ENCODE data around the gene MALT1. TPM values are rescaled to one million over a fixed set of nuclear protein-coding genes. Genes with fewer than 3 reads are reported as not detected.
"Not testable (repeated sequence)": the region's sequence is repeated elsewhere in the genome, so short reads cannot be mapped to it uniquely, and the experiment has no call there.

The MALT1 gene
- total and polyA plus RNA-seq, 5 donors: 4.7 to 11.1 (median 9.7) TPM

GRCh38 chr18:58638441-58638840, 32.8 kb upstream of the MALT1 start:
- no peaks in the 10 kb centered on the region for H3K4me1 ChIP-seq (ENCODE audit: control insufficient read depth, insufficient read depth, low read length)
- no peak overlapping the region for H3K27ac ChIP-seq (ENCODE audit: low read length)
- DNase-seq (no peak), ATAC-seq (no peak)
- intact Hi-C loops (cut with DNase I): no loop called here
- 60% methylated on average over 2 of the region's 2 CpGs for WGBS
- H3K9me3 ChIP-seq (ENCODE audit: control insufficient read depth, low read length): no peaks in the 10 kb centered on the region
- H3K27me3 ChIP-seq (ENCODE audit: control insufficient read depth, insufficient read depth): no peaks in the 10 kb centered on the region
- no peak overlapping the region for H3K4me3 ChIP-seq (ENCODE audit: low read length)

DNA sequence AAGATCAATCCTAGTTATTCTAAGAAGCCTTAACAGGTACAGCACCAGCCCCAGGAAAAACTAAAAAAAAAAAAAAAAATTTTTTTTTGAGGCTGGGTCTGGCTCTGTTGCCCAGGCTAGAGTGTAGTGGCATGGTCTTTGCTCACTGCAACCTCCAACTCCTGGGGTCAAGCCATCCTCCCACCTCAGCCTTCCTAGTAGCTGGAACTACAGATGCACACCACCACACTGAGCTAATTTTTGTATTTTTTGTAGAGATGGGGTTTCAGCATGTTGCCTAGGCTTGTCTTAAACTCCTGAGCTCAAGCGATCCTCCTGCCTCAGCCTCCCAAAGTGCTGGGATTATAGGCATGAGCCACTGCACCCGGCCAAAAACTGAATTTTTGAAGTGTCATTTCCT, 32.0 kb upstream of the MALT1 start:
- no peaks in the 10 kb centered on the region for H3K9me3 ChIP-seq (ENCODE audit: control insufficient read depth, low read length)
- no peak for ATAC-seq
- 94% methylated on average over 2 of the region's 2 CpGs for WGBS
- no peaks in the 10 kb centered on the region for H3K27me3 ChIP-seq (ENCODE audit: control insufficient read depth, insufficient read depth)
- no peak overlapping the region for H3K4me3 ChIP-seq (ENCODE audit: low read length)
- intact Hi-C loops (cut with DNase I): no loop called here
- no peak overlapping the region for H3K27ac ChIP-seq (ENCODE audit: low read length)
- no peak for DNase-seq
- H3K4me1 ChIP-seq (ENCODE audit: control insufficient read depth, insufficient read depth, low read length): peaks cover 1% of the 10 kb centered on the region

GRCh38 chr18:58639751-58640427, 31.4 kb upstream of the MALT1 start:
- Histone ChIP-seq H3K27me3 (ENCODE audit: control insufficient read depth, insufficient read depth) (no peaks in the 10 kb centered on the region), H3K27ac (ENCODE audit: low read length) (no peak overlapping the region), H3K4me3 (ENCODE audit: low read length) (no peak overlapping the region), H3K9me3 (ENCODE audit: control insufficient read depth, low read length) (no peaks in the 10 kb centered on the region), H3K4me1 (ENCODE audit: control insufficient read depth, insufficient read depth, low read length) (peaks cover 1% of the 10 kb centered on the region)
- ATAC-seq: no peak
- no peak for DNase-seq
- intact Hi-C loops (cut with DNase I): no loop called here
- WGBS: 74% methylated on average over 5 of the region's 5 CpGs

DNA sequence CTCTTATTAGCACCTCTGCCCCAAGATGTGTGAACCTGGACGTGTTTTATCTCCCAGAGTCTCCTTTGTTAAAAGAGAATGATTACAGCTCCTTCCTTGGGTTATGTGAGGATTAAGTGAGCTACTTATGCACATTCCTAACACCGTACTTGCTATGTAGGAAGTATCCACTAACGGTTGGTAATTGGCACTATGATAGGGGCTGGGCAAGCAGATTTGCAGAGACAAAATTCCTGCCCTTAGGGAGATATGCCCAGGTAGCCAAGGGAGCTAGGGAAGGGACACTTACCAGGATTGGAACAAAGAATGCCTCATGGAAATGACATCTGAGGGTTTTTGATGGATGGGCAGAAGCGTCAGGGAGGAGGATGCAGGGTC, 30.8 kb upstream of the MALT1 start:
- 63% methylated on average over 4 of the region's 4 CpGs for WGBS
- intact Hi-C loops (cut with DNase I): no loop called here
- no peak overlapping the region for H3K4me3 ChIP-seq (ENCODE audit: low read length)
- no peaks in the 10 kb centered on the region for H3K9me3 ChIP-seq (ENCODE audit: control insufficient read depth, low read length)
- peaks cover 1% of the 10 kb centered on the region for H3K4me1 ChIP-seq (ENCODE audit: control insufficient read depth, insufficient read depth, low read length)
- no peak overlapping the region for H3K27ac ChIP-seq (ENCODE audit: low read length)
- no peaks in the 10 kb centered on the region for H3K27me3 ChIP-seq (ENCODE audit: control insufficient read depth, insufficient read depth)
- DNase-seq (no peak), ATAC-seq (no peak)

DNA sequence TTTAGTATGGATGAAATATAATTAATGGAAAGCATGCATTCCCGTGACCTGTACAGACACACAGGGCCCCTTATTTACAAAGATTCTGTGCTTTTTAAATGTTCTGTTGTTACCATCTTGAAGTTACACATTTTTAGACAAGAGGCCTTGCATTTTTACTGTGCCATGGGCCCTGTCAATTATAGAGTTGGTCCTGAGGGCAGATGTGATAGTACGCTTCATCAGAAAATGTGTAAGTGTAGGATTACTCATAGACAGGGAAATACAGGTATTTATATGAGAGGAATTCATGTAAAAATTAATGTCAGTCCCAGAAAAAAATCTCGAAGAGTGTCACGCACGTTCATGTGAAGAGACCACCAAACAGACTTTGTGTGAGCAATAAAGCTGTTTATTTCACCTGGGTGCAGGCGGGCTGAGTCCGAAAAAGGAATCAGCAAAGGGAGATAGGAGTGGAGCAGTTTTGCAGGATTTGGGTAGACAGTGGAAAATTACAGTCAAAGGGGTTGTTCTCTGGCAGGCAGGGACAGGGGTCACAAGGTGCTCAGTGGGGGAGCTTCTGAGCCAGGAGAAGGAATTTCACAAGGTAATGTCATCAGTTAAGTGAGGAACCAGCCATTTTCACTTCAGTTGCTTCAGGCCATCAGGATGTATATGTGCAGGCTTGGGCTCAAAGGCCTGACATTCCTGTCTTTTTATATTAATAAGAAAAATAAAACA, 30.2 kb upstream of the MALT1 start:
- Histone ChIP-seq H3K27me3 (ENCODE audit: control insufficient read depth, insufficient read depth) (no peaks in the 10 kb centered on the region), H3K4me1 (ENCODE audit: control insufficient read depth, insufficient read depth, low read length) (peaks cover 1% of the 10 kb centered on the region), H3K4me3 (ENCODE audit: low read length) (no peak overlapping the region), H3K9me3 (ENCODE audit: control insufficient read depth, low read length) (no peaks in the 10 kb centered on the region), H3K27ac (ENCODE audit: low read length) (no peak overlapping the region)
- intact Hi-C loops (cut with DNase I): no loop called here
- 91% methylated on average over 7 of the region's 7 CpGs for WGBS
- DNase-seq (no peak), ATAC-seq (no peak)

DNA sequence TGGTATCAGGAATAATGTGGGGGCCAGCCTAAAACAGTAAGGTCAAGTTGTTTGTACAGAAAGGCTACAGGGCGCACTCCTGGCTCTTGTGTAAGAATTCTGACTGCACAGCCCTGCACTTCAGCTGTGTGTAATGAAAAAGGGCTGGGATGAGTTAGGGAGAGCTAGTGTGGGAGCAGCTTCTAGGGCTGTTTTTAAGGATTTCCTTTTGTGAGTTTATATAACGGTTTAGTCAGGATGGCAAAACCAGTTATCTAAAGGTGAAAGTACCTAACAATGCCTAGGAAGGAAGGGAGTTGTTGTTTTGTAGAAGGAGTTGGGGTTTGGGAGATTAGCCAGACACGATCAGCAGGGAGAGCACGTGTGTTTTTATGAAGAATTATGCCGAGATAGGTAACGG, 27.7 kb upstream of the MALT1 start:
- intact Hi-C loops (cut with DNase I); H3K4me1 ChIP-seq (ENCODE audit: control insufficient read depth, insufficient read depth, low read length); H3K9me3 ChIP-seq (ENCODE audit: control insufficient read depth, low read length); DNase-seq; H3K4me3 ChIP-seq (ENCODE audit: low read length); H3K27me3 ChIP-seq (ENCODE audit: control insufficient read depth, insufficient read depth): not testable (repeated sequence)
- peak in 1 of 2 donors; percentile 63 for ATAC-seq
- 75% methylated on average over 6 of the region's 6 CpGs for WGBS
- peak overlapping the region; percentile 45 for H3K27ac ChIP-seq (ENCODE audit: low read length)

DNA sequence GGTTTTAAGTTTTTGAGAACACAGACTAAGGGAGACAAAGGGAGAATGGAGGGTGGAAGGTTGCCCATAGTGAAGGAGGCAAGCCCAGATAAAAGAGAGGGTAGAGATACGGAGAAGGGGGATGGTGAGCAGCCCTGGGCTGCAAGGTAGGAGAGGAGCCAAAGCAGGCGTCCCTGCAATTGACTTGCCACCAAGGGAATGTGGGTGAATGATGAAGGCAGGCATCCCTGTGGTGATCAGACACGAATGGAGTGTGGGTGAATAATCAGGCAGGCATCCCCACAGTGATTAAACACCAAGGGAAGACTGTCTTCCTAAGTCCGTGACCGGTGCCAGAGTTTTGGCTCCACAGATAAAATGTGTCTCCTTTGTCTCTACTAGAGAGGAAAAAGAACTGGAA, 25.9 kb upstream of the MALT1 start:
- no peaks in the 10 kb centered on the region for H3K9me3 ChIP-seq (ENCODE audit: control insufficient read depth, low read length)
- H3K4me3 ChIP-seq (ENCODE audit: low read length): no peak overlapping the region
- ATAC-seq (no peak), DNase-seq (no peak)
- WGBS: 52% methylated on average over 5 of the region's 5 CpGs
- intact Hi-C loops (cut with DNase I): loop anchor here in 1 of 4 donors (2.0 kb wide), 1 partner anchor 33 kb away; no protein-coding TSS in a partner anchor
- peaks cover 1% of the 10 kb centered on the region for H3K4me1 ChIP-seq (ENCODE audit: control insufficient read depth, insufficient read depth, low read length)
- H3K27me3 ChIP-seq (ENCODE audit: control insufficient read depth, insufficient read depth): no peaks in the 10 kb centered on the region
- no peak overlapping the region for H3K27ac ChIP-seq (ENCODE audit: low read length)

- WGBS: 93% methylated on average over 4 of the region's 4 CpGs
- peaks cover 1% of the 10 kb centered on the region for H3K4me1 ChIP-seq (ENCODE audit: control insufficient read depth, insufficient read depth, low read length)
- intact Hi-C loops (cut with DNase I): no loop called here
- no peaks in the 10 kb centered on the region for H3K9me3 ChIP-seq (ENCODE audit: control insufficient read depth, low read length)
- DNase-seq (no peak), ATAC-seq (no peak)
- no peaks in the 10 kb centered on the region for H3K27me3 ChIP-seq (ENCODE audit: control insufficient read depth, insufficient read depth)
- no peak overlapping the region for H3K27ac ChIP-seq (ENCODE audit: low read length)
- H3K4me3 ChIP-seq (ENCODE audit: low read length): no peak overlapping the region
These were observed 24.9 kb upstream of the MALT1 start for GRCh38 chr18:58646334-58646862.

DNA sequence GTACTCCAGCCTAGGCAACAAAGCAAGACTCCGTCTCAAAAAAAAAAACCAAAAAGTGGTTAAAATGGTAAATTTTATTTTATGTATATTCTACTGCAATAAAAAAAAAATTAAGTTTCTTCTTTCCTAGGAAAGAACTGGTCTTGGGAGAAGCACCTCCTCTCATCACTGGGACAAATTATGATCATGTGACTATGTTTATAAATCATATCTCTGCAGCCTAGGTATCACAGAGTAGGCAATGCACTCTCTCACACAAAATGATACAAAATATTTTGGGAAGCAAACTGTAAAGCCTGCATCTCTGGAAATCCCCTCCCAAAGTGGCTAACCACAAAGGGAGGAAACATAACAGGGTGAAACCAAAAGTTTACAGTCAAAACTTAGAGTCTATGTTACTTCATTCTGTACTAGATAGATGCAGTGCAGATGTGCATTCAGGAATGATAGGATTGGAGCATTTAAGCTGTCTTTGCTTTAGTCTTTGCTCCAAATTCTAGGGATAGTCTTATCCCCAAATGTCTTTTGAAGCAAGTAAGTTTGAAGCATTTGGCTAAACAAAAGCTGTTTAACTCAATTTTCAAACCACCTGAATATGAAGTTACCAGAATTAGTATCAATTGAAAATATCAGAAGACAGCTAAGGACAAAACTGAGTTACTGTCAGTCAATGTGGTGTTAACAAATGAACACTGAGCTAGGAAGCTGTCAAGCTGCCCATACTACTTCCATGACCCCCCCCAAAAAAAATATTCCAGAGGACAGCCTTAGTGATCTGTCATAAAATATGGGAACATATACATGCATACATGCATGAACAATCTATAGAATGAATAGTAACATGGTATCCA, 21.1 kb upstream of the MALT1 start:
- Histone ChIP-seq H3K9me3 (ENCODE audit: control insufficient read depth, low read length) (no peaks in the 10 kb centered on the region), H3K4me3 (ENCODE audit: low read length) (no peak overlapping the region), H3K27ac (ENCODE audit: low read length) (no peak overlapping the region), H3K27me3 (ENCODE audit: control insufficient read depth, insufficient read depth) (no peaks in the 10 kb centered on the region), H3K4me1 (ENCODE audit: control insufficient read depth, insufficient read depth, low read length) (no peaks in the 10 kb centered on the region)
- 93% methylated on average over 1 of the region's 1 CpG for WGBS
- no peak for ATAC-seq
- intact Hi-C loops (cut with DNase I): no loop called here
- no peak for DNase-seq

DNA sequence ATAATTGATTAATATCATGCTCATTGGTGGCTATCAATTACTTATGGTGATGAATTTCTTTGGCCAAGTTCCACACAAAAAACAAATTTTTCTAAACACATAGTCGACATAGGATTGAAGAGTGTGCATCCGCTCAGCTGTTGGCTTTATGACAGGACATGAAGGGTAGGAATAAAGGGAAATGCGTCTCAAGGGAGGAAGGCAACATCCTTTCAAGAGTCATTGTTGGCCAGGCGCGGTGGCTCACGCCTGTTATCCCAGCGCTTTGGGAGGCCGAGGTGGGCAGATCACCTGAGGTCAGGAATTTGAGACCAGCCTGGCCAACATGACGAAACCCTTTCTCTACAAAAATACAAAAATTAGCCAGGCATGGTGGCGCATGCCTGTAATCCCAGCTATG, 20.4 kb upstream of the MALT1 start:
- DNase-seq; ATAC-seq; H3K9me3 ChIP-seq (ENCODE audit: control insufficient read depth, low read length); H3K27me3 ChIP-seq (ENCODE audit: control insufficient read depth, insufficient read depth); H3K4me3 ChIP-seq (ENCODE audit: low read length); intact Hi-C loops (cut with DNase I); H3K4me1 ChIP-seq (ENCODE audit: control insufficient read depth, insufficient read depth, low read length); H3K27ac ChIP-seq (ENCODE audit: low read length): not testable (repeated sequence)
- 76% methylated on average over 10 of the region's 10 CpGs for WGBS

Measured in right cardiac atrium (tissue), 5 donors.